GM19395 (cell line): ENCODE data around the gene C1orf21.

Experiments
- ATAC-seq: cut with Tn5 transposase; IDR thresholded peaks from one replicate; pipeline ENCODE4 v1.9.1; 2021; ENCODE audit warnings: mild to moderate bottlenecking, moderate library complexity; ENCODE audit not compliant: unreplicated experiment

Gene C1orf21

DNA sequence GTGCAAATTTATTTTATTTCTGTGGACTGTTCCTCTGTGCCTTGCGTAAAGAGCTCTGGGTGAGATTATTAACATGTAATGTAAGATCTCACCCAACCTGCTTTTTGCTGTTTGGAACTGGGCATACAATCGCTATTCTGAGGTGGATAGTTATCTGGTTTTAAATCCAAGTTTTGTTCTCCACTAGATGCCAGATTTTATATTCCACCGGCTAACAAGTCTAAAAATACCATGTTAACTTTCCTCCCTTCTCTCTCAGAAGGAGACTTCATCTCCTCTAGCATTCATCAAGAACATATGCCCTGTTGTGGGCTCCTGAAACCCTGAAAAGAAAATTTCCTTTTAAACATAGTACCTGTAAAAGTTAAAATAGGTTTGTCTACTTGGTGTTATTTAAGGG, 56.4 kb downstream of the C1orf21 start:
- ATAC-seq: no peak

DNA sequence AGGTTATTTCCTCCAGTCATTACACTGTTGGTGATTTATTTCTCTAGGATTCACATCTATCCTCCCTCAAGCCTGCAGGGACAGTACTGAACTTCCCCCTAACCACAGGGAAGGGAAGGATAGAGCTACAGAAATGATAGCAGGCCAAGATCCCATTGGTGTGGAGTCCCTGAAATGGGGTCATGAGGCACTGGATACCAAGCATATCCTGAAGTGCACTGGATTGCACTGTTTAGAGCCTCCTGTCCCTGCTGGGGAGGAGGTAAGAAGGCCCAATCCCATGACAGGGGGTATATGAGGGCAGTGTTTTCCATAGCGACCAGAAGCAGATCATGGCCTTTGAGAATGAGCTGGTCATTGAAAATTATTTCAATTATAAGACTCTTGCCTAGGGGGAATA, 56.8 kb downstream of the C1orf21 start:
- no peak for ATAC-seq

DNA sequence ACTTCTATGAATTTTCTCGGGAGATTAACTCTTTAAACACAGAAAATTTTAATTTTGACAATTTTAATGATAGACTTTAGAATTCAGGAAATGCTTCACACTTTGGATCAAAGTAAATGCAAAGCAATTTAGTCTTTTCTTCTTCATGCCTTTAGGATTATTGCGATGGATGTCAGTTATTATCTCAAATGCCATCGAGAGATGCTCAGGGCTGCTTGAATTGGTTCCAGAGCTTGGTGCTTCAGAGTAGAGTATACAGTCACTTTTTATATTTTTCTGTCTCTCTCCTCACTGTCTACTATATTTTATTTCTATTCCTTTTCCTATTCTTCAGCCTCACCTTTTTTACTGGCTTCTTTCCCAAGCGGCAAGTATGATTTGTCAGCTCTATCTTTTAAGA, 59.2 kb downstream of the C1orf21 start:
- no peak for ATAC-seq

DNA sequence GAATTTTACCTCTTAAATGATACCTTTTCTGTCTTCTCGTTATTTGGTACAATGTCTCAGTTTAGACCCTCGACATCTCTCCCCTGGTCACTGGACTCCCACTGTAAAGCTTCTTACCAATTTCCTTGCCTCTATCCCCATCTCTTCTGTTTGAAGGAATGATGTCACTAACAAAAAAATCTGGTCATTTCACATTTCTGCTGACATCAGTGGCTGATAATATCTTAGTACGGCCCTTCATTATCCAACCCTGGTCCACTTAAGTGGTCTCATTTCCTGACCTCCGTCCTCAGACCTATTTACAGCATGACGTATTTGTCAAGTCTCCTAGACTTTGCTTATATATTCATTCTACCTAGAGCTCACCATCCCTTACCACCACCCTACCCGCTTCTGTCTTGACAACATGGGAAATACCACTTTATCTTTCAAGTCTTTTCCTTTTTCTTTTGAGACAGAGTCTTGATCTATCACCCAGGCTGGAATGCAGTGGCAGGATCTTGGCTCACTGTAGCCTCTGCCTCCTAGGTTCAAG, 60.9 kb downstream of the C1orf21 start:
- no peak for ATAC-seq

DNA sequence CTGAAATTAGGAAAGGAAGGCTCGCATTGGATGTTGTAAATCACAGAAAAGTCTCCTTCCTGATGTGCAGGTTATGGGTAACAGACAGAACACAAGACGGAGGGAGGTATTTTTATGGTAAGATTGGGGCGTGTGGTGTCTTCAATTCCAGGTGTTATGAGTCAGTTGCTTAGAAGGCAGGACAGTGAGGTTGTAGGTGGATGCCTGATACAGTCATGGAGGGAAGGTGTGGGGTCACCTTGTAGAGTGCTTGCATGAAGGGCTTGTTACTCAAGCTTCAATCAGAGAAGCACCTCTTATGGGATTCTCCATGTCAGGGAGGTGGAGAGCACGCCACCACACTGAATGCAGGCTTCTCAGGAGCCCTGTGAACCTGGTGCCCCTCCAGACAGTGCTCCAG, 63.1 kb downstream of the C1orf21 start:
- ATAC-seq: no peak

DNA sequence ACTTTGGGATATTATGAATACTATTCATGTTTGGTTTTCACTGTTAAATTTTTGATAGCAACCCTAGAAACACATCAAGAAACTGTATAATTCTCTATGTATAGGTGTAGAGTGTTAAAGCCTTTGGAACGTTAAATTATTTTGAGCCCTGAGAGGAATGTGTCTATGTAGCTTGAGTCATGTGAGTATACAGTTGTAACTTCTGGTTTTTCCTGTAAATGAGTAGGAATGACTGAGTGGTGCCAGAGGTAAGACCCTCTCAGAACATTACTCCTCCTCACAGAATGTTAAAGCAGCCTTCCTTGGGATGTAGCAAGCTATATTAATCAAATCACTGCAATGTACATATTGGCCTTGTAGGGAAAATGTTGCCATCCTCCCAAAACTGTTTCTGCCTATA, 69.0 kb downstream of the C1orf21 start:
- no peak for ATAC-seq

DNA sequence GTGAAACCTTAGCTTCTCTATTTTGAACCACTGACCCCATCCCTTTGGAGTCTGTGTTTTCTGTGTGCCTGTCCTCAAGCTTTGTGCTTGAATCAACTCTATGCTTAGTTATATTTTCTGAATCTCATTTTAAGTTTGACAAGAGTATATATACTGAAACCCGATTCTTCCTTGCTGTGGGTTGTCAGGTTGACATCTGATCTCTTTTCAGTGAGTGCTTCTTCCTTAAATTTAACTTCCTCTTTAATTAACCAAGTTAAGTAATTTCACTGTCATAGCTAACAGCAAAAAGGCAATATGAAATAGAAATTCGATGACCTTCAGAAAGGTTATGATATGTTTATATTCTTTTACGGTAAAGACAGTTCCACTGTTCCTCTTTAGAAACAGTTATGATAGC, 69.4 kb downstream of the C1orf21 start:
- no peak for ATAC-seq

DNA sequence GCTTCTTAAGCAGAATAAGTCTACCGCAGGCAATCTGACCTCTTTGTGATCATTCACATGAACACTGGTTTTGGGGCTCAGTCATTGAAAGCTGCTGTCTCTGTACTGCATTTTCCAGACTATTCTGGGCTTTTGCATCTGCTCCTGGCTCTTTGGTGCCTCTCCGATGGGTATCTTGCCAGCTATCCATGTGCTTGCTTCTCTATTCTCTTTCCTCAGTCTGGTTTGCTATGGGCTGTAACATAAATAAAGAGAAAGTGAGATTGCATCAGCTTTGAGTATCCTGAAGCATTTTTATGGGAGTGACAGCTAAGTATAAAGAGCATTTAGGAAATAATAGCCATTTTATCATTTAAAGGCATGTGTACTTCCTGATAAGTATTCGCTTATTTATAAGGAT, 70.7 kb downstream of the C1orf21 start:
- ATAC-seq: no peak

DNA sequence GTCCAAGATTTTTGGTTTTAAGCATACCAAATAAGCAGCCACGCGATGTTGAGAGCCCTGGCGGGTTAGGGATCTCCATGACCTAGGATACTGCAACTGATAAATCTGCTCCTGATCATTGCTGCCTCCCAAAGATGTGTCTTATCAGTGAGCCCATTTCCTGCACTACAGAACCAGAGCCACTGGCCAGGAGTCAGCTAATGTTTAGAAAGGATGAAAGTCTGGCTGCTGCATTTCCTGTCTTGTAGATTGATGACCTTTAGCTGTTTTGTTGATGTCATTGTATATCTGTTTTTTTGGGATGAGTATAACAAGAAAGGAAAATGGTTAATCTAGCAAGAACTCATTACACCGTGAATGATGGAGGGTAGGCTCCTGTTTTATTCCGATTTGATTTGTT, 74.5 kb downstream of the C1orf21 start:
- ATAC-seq: no peak

DNA sequence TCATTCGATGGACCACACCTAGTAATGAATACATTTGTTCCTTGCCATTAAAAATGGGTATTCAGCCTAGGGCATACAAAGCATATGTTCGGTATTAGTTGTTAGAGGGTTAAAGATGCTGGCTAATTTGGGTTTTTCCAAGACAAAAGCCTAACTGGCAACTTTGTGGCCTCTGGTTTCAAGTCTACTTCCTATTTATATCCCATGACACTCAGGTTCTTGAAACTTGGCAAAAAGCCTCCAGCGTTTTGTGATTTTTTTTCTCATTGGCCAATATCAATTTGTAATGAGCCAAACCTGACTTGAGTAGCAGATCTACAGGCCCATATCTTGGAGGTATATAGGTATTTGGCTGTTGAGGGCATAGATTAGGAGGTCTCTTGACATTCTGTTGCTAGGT, 75.3 kb downstream of the C1orf21 start:
- ATAC-seq: no peak

DNA sequence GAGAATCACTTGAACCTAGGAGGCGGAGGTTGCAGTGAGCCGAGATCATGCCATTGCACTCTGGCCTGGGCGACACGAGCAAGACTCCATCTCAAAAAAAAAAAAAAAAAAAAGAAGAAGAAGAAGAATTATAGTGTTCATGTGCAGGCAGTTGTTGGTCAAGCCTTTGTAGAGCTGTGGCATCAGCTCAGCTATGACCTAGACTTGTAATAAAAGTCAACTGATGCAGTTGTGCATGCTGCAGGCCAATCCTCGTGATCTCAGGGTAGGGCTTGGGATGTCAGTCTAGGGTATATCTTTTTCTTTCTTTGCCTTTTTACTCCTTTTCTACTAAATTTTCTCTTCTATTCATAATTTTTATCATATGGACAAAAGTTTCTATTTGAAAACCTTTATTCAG, 76.2 kb downstream of the C1orf21 start:
- no peak for ATAC-seq

DNA sequence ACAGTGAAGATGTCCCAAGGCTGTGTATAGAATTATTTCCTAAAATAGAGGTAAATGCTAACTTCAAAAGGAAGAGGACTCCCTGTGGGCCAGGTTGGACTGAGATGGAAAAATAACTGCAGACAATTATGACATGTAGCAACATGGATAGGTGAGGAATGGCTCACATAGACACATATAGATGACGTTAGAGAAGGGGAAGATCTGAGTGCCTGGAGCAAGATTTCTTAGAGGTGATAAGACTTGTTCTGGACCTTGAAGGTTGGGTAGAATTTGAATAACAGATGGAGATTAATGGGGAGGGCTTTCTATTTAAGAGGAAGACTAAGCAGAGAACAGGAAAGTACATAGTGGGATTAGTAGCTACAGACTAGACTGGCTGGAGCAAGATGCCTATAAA, 76.9 kb downstream of the C1orf21 start:
- ATAC-seq: no peak

DNA sequence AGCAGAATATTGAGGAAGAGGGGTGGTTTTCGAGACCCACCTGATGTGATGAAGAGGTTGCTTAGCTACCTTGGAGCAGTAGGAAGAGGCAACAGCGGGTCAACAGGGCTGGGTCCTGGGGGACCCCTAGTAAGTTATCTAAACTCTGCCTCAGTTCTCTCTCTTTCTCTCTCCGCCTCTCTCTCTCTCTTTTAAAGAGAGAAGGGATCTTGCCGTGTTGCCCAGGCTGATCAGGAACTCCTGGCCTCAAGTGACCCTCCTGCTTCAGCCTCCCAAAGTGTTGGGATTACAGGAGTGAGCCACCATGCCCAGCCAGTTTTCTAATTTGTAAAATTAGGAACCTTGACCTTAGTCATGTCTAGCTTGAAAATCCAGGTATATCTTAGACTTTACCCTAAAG, 77.9 kb downstream of the C1orf21 start:
- no peak for ATAC-seq

DNA sequence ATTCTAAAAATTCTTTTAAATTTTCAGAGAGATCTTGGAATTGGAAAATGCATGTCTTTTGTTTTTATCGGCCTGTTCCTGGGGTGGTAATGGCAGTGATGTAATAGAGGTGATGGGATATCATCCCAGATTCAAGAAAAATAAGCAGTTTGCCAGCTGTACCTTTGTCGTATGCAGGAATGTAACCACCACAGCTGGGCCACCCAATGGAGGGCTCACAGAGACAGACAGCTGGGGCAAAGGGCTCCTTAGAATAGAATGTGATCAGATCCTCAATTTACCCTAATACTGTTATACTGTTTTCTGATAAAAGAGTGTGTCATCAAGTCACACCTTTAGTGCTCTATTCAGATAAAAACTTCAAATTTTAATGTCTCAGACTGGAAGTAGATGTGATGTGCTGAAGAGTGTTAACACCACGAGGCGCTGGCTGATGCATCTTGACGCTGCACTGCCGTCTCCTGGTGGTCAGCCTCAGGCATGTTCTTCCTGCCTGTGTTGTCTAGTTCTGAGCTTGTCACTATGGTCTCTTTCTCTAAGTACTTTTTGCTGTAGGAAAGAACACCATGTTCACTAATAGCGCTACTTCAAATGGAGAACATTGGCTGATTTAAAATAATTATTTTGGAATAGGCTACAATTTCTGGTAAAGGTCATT, 78.8 kb downstream of the C1orf21 start:
- ATAC-seq: no peak

DNA sequence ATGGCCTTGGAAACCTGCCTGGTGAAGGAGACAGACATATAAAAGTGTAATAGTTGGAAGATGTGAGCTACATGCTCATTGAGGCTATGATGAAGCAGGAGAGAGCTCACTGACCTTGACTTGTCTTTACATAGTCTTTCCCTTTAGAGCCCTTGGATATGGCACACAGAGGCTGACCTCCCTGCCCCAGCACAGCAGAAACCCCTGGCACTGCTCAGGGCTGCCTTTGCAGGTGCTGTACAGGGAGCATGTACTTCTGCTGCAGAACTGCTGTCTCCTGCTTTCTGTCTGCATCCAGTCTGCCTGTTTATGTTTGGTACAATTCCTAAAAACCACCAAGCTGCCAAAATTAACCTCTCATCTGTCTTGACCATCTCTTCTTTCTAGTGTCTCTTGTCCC, 80.5 kb downstream of the C1orf21 start:
- ATAC-seq: no peak

DNA sequence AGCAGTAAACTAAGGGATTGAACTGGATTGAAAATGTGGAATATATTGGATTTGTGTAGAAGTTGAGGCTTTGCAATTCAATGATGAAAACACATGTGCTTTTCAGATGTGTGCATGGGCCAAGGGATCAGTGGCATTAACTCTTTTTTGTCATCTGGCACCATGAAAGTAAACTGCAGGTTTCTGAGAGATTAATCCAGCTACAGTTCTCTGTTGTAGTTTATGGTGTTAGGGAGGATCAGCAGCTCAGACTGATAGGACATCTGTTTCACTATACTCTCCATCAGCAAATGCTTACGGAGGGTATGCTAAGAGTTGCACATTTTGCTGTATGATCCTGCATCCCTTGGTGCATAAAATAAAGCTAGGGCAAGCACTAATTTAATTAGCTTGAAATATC, 82.6 kb downstream of the C1orf21 start:
- no peak for ATAC-seq

DNA sequence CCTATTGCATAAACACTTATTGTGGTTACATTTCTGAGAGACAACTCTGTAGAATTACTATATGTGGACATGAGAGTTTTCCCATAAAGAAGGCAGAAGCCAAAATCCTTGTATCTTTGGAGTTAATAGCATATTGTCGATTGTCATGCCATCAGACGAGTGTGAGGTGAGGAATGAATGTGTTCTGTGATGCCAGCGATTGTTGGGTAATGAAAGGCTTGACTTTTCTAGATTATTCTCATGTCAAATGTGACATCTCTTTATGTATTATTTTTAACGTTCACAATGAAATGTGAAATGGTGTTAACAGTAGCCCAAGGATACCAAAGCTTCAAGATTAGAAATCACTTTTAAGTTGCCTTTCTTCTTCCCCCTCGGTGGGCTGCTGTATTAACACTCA, 84.9 kb downstream of the C1orf21 start:
- no peak for ATAC-seq

DNA sequence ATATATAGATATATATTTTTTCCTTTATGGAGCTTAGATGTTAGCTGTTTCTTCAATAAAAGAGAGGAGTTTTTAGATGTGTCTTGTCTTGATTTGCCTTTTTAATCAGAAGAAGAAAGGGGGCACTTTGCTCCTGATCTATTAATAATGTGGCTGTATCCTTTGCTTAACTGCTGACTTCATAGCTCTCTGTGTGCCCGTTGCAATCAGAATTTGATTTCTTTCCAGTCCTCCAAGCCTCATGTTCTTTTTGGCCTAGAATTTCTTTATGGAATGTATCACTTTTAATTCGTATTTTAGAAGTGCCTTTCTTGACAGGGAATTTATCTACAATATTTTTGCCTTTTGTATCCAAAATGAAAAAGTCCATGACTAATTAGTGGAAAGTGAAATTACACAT, 85.3 kb downstream of the C1orf21 start:
- no peak for ATAC-seq

DNA sequence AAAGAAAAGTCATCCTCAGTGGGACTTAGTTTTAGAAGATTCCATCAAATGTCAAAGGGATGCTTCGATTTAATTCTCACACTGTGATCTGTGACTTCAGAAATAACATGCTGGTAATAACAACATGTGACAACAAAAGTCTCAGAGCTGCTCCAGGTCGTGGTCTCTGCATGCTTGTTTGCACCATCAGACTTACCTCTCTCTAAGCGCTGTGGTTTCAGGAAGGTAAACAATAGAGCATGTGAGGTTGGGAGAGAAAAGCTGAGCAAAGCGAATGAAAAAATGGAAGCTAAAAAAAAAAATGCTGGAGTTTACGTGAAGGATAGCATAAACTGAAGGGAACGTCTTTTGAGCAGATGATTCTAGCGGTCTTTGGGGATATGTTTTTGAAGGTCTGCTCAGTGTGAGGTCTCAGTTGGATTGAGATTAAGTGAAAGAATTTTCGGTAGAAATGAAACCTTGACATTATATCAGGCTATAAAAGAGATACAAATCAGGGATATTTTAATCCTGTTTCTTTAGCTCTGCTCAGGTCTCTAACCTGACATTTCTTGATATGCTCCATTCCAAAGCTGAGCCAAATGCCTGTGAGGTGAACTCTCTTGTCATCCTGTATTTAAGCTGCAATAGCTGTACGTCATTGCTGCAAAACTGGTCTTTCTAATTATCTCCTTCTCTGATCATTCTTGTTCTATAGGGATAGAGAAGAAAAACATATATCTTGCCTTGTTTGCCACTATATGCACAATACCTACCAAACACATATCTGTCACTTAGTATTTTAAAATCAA, 86.5 kb downstream of the C1orf21 start:
- ATAC-seq: no peak

DNA sequence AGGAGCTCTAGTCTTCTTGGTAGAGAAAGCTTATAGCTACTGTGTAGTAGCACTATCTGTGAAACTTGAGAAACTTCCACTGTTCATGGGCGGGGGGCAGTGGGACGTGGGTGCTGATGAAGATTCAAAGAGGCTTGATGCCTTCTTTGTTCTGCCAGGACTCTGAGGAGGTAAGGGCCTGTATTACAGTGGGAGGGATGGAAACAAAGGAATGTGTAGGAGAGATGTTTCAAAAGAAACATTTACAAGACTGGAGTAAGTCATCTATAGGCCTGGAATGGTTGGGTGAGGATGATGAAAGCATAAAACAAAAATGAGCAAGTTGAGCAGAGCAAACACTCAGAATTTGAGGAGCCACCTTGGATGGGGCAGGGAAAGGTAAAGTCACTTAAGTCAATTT, 89.4 kb downstream of the C1orf21 start:
- no peak for ATAC-seq

DNA sequence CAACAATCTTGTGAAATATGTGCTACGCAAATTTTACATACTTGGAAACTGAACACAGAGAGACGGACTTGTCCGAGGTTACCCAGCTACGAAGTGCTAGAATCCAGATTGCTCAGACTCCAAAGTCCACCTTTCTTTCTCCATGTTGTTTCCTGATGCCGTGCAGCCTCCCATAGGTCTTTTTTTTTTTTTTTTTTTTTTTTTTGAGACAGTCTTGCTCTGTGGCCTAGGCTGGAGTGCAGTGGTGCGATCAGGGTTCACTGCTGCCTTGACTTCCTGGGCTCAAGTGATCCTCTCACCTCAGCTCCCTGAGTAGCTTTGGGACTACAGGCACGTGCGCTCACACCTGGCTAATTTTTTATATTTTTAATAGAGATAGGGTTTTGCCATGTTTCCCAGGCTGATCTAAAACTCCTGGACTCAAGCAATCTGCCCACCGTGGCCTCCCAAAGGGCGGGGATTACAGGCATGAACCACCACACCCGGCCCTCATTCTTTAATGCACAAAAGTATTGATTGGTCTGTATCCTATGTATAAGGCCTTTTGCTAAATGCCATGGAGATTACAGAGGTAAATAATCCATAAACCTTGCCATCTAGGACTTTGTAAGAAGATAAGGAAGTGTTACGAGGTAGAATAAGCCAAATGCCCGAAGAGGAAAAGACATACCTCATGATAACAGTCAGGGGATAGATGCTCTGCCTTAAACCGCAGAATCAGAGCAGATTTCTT, 92.8 kb downstream of the C1orf21 start:
- ATAC-seq: no peak

DNA sequence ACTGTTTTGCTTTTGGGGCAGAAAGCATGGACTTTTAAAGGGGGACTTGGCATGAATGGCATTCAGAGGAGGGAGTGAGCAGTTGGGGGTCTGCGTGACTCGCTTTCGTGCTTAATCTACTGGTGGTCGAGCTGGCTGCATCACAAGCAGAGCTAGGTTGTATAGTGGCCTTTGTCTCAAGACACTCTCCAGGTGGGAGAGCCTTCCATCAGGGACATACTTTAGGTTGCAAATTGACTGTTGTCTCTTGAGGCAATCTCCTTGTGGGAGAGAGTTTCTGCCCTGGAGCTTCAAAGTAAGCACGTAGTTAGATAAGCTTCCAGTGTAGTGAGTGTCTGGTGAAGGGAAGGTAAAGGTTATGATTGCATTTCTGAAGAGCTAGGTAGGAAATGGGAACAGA, 93.9 kb downstream of the C1orf21 start:
- ATAC-seq: no peak
